Fibroblast of the aortic adventitia (primary cell): Measurements from ENCODE around the gene MTX1. TPM values are rescaled to one million over a fixed set of nuclear protein-coding genes. Genes with fewer than 3 reads are reported as not detected.
"Not testable (repeated sequence)": the region's sequence is repeated elsewhere in the genome, so short reads cannot be mapped to it uniquely, and the experiment has no call there.

Experiments
- DNase-seq: peaks from one replicate; pipeline ENCODE4 v3.0.0-alpha.2; 2010; ENCODE audit warnings: low read depth
- H3K4me3 ChIP-seq: 2 replicates; pipeline ENCODE4 v1.5.1; 2011; ENCODE audit warnings: low read depth, mild to moderate bottlenecking, control low read depth, low read length, moderate library complexity
- CTCF ChIP-seq: IDR thresholded peaks from 2 replicates; pipeline ENCODE4 v1.5.1; 2011; ENCODE audit warnings: mild to moderate bottlenecking, low read length, control low read depth, inconsistent platforms; ENCODE audit not compliant: insufficient read depth
- total RNA-seq: library from RNA; depleted of rRNA; stranded (reverse); fragments of >200 nt; gene quantifications from 2 replicates; pipeline ENCODE4 v1.2.3, GENCODE V29; 2012; ENCODE audit warnings: low replicate concordance

Gene MTX1
- 13.7 and 26.1 TPM in 2 replicates for total RNA-seq

GRCh38 chr1:155208541-155209311, at the start of gene MTX1:
TSS of gene MTX1 (plus strand) at chr1:155208695. CDS start at chr1:155208805, 110 bp downstream.
- peak within 1 kb of the TSS; percentile 99 for H3K4me3 ChIP-seq
- DNase-seq = peak; percentile 75
- no peak for TF ChIP-seq CTCF

- no peak overlapping the region for H3K4me3 ChIP-seq
- no peak for DNase-seq
- TF ChIP-seq CTCF = no peak
Observed at GRCh38 chr1:155158991-155159390, 49.5 kb upstream of the MTX1 start.

- H3K4me3 ChIP-seq = no peak overlapping the region
- DNase-seq = no peak
- no peak for TF ChIP-seq CTCF
Observed at GRCh38 chr1:155160128-155160527, 48.4 kb upstream of the MTX1 start.

- H3K4me3 ChIP-seq = not testable (repeated sequence)
Observed at GRCh38 chr1:155162631-155163030, 45.9 kb upstream of the MTX1 start.

GRCh38 chr1:155163785-155164184, 44.7 kb upstream of the MTX1 start:
- DNase-seq, H3K4me3 ChIP-seq: not testable (repeated sequence)

More at GRCh38 chr1:155162631-155163030, 45.9 kb upstream of the MTX1 start:
- not testable (repeated sequence) for DNase-seq

GRCh38 chr1:155164625-155165024, 43.9 kb upstream of the MTX1 start:
- H3K4me3 ChIP-seq, DNase-seq: not testable (repeated sequence)

GRCh38 chr1:155166051-155166470, 42.4 kb upstream of the MTX1 start:
- no peak for TF ChIP-seq CTCF
- no peak overlapping the region for H3K4me3 ChIP-seq

GRCh38 chr1:155166471-155167165, 41.9 kb upstream of the MTX1 start:
- DNase-seq = no peak
- no peak for TF ChIP-seq CTCF
- H3K4me3 ChIP-seq = no peak overlapping the region

More at GRCh38 chr1:155166051-155166470, 42.4 kb upstream of the MTX1 start:
- DNase-seq = no peak
